ENCODE measurements around the gene ADO. TPM values are rescaled to one million over a fixed set of nuclear protein-coding genes. Genes with fewer than 3 reads are reported as not detected.

The ADO gene
- total and polyA plus RNA-seq, 2 of the 13 experiments (the other 11 are each of a cell fraction or from before 2014, with no cell fraction given), result 8.9 to 15.9 TPM

GRCh38 chr10:62811159-62811875, 6.8 kb downstream of the ADO start:
- no TSS peak for BruUV-seq (replicated peaks)
- H3K4me1 ChIP-seq (ENCODE audit: insufficient read depth, low read length), result peaks cover 36% of the 10 kb centered on the region
- DNase-seq (ENCODE audit: low spot score) (no peak), FAIRE-seq (no peak), ATAC-seq (no peak)
- in situ Hi-C loops (cut with HindIII; ENCODE audit: extremely low pct_ligation_motif_present, low pct_unique_long_range_greater_than_20kb), result loop anchor here (25.0 kb wide), 1 partner anchor 549 kb away; the partner anchor contains the start of gene RTKN2
- intact Hi-C loops (cut with micrococcal nuclease; ENCODE audit: unreplicated experiment), result no loop called here
- no peak overlapping the region for H3K4me2 ChIP-seq (ENCODE audit: low read depth, low read length)
- ChIA-PET POLR2A (no interaction called here), CTCF (ENCODE audit: low intra/inter-chr PET ratio, low total read pairs) (no interaction called here)
- H4K20me1 ChIP-seq (ENCODE audit: insufficient read depth, low read length), result peaks cover 14% of the 10 kb centered on the region
- TF ChIP-seq ZFP36 (IDR thresholded peaks at IDR 0.05; ENCODE audit: borderline replicate concordance, low read depth, low read length, partially characterized antibody), result no peak
- no peak for TF ChIP-seq ZFYVE20 (CRISPR knock-in tag; IDR thresholded peaks at IDR 0.05; ENCODE audit: borderline replicate concordance, low read depth)
- TF ChIP-seq ISX (CRISPR knock-in tag; conservative IDR thresholded peaks at IDR 0.05), result no peak
- TF ChIP-seq ZNF20 (CRISPR knock-in tag; IDR thresholded peaks at IDR 0.05), result no peak
- TF ChIP-seq SRSF1 (optimal IDR thresholded peaks at IDR 0.05; ENCODE audit: low read depth, low read length), result no peak
- no peak overlapping the region for H3K9ac ChIP-seq (ENCODE audit: insufficient read depth, low read depth, low read length)
- no peaks in the 10 kb centered on the region for H3K9me3 ChIP-seq (ENCODE audit: low read length)
- H3K27me3 ChIP-seq (ENCODE audit: control insufficient read depth in 1 of 2, insufficient read depth in 2 of 2, low read length in 2 of 2), result peaks cover 7 to 23% of the 10 kb centered on the region in 2 experiments; a peak in 4 of 5 replicates
- H3K79me2 ChIP-seq (ENCODE audit: insufficient read depth, low read length), result peaks cover 18% of the 10 kb centered on the region
- H3K36me3 ChIP-seq (replicated peaks in 1 of 2; ENCODE audit: control insufficient read depth in 1 of 2, insufficient read depth in 2 of 2, low read length in 2 of 2), result no peaks in the 10 kb centered on the region
- H3K4me3 ChIP-seq (replicated peaks in 1 of 3; ENCODE audit: insufficient read depth in 1 of 3, low read depth in 2 of 3, low read length in 3 of 3), result no peak overlapping the region
- no peak overlapping the region for H3K27ac ChIP-seq (ENCODE audit: extremely low read length, insufficient read depth, low read length)
- WGBS (ENCODE audit: low lambda C conversion rate), result 90% methylated on average over 10 of the region's 10 CpGs
- H2AFZ ChIP-seq (ENCODE audit: low read length), result no peak overlapping the region

GRCh38 chr10:62812672-62813439, 8.3 kb downstream of the ADO start:
- ChIA-PET CTCF (ENCODE audit: low intra/inter-chr PET ratio, low total read pairs) (no interaction called here), POLR2A (no interaction called here)
- no peak overlapping the region for H3K27ac ChIP-seq (ENCODE audit: extremely low read length, insufficient read depth, low read length)
- peaks cover 3% of the 10 kb centered on the region for H3K79me2 ChIP-seq (ENCODE audit: insufficient read depth, low read length)
- no peaks in the 10 kb centered on the region for H3K36me3 ChIP-seq (replicated peaks in 1 of 2; ENCODE audit: control insufficient read depth in 1 of 2, insufficient read depth in 2 of 2, low read length in 2 of 2)
- 74% methylated on average over 8 of the region's 13 CpGs for WGBS (ENCODE audit: low lambda C conversion rate)
- ATAC-seq (no peak), DNase-seq (ENCODE audit: low spot score) (no peak), FAIRE-seq (no peak)
- H2AFZ ChIP-seq (ENCODE audit: low read length), result no peak overlapping the region
- BruUV-seq (replicated peaks), result no TSS peak
- in situ Hi-C loops (cut with HindIII; ENCODE audit: extremely low pct_ligation_motif_present, low pct_unique_long_range_greater_than_20kb) (loop anchor here (25.0 kb wide), 1 partner anchor 551 kb away; the partner anchor contains the start of gene RTKN2), intact Hi-C loops (cut with micrococcal nuclease; ENCODE audit: unreplicated experiment) (no loop called here)
- H4K20me1 ChIP-seq (ENCODE audit: insufficient read depth, low read length), result 0 out of 2 replicates have a peak, but pooled peaks cover 4% of the 10 kb centered on the region
- H3K4me2 ChIP-seq (ENCODE audit: low read depth, low read length), result no peak overlapping the region
- peaks cover 7 to 23% of the 10 kb centered on the region in 2 experiments; a peak in 4 of 5 replicates for H3K27me3 ChIP-seq (ENCODE audit: control insufficient read depth in 1 of 2, insufficient read depth in 2 of 2, low read length in 2 of 2)
- no peak overlapping the region for H3K4me3 ChIP-seq (replicated peaks in 1 of 3; ENCODE audit: insufficient read depth in 1 of 3, low read depth in 2 of 3, low read length in 3 of 3)
- no peak overlapping the region for H3K9ac ChIP-seq (ENCODE audit: insufficient read depth, low read depth, low read length)
- no peaks in the 10 kb centered on the region for H3K9me3 ChIP-seq (ENCODE audit: low read length)
- peaks cover 26% of the 10 kb centered on the region for H3K4me1 ChIP-seq (ENCODE audit: insufficient read depth, low read length)
- TF ChIP-seq ZSCAN22 (CRISPR knock-in tag; IDR thresholded peaks at IDR 0.05) (no peak), ZFYVE20 (CRISPR knock-in tag; IDR thresholded peaks at IDR 0.05; ENCODE audit: borderline replicate concordance, low read depth) (no peak), FOXJ3 (CRISPR knock-in tag; IDR thresholded peaks at IDR 0.05; ENCODE audit: borderline replicate concordance) (no peak), ZNF446 (CRISPR knock-in tag; IDR thresholded peaks at IDR 0.05) (no peak), ZNF335 (CRISPR knock-in tag; IDR thresholded peaks at IDR 0.05) (no peak), SMAD3 (CRISPR knock-in tag; IDR thresholded peaks at IDR 0.05) (no peak), CCAR2 (optimal IDR thresholded peaks at IDR 0.05; ENCODE audit: low read depth, low read length) (no peak), ZNF513 (CRISPR knock-in tag; conservative IDR thresholded peaks at IDR 0.05) (no peak), ZEB1 (IDR thresholded peaks at IDR 0.05; ENCODE audit: insufficient replicate concordance, low read depth) (no peak), NCOR1 (IDR thresholded peaks at IDR 0.05; ENCODE audit: borderline replicate concordance, low read length) (no peak), AGO1 (IDR thresholded peaks at IDR 0.05; ENCODE audit: low read depth, low read length, poor library complexity, severe bottlenecking) (no peak), ZMYM4 (CRISPR knock-in tag; IDR thresholded peaks at IDR 0.05) (no peak)
